ENCODE data around the gene METTL27.
"Not testable (repeated sequence)": the region's sequence is repeated elsewhere in the genome, so short reads cannot be mapped to it uniquely, and the experiment has no call there.

Gene METTL27

GRCh38 chr7:73885433-73885974 is 43.2 kb upstream of the METTL27 start:
- no peak overlapping the region for H3K4me3 ChIP-seq (ENCODE audit: low read length)
- no peak for TF ChIP-seq CTCF (conservative IDR thresholded peaks at IDR 0.05; ENCODE audit: low read depth, low read length)
- no peak for DNase-seq (ENCODE audit: low read depth)

DNA sequence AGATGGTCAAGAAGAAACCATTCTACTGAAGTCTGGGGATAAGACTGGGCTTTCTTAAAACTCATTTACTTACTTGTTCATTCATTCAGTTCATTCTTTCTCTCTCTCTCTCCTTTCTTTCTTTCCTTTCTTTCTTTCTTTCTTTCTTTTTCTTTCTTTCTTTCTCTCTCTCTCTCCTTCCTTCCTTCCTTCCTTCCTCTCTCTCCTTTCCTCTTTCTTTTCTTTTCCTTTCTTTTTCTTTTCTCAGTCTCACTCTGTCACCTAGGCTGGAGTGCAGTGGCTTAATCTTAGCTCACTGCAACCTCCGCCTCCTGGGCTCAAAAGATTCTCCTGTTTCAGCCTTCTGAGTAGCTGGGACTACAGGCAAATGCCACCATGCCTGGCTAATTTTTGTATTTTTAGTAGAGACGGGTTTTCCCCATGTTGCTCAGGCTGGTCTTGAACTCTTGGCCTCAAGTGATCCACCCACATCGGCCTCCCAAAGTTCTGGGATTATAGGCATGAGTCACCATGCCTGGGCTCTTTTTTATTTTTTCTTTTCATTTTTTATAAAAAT is 42.6 kb upstream of the METTL27 start:
- DNase-seq (ENCODE audit: low read depth); H3K4me3 ChIP-seq (ENCODE audit: low read length): not testable (repeated sequence)

- no peak overlapping the region for H3K4me3 ChIP-seq (ENCODE audit: low read length)
- no peak for DNase-seq (ENCODE audit: low read depth)
- TF ChIP-seq CTCF (conservative IDR thresholded peaks at IDR 0.05; ENCODE audit: low read depth, low read length), result no peak
Observed at GRCh38 chr7:73882047-73882402, 39.7 kb upstream of the METTL27 start.

DNA sequence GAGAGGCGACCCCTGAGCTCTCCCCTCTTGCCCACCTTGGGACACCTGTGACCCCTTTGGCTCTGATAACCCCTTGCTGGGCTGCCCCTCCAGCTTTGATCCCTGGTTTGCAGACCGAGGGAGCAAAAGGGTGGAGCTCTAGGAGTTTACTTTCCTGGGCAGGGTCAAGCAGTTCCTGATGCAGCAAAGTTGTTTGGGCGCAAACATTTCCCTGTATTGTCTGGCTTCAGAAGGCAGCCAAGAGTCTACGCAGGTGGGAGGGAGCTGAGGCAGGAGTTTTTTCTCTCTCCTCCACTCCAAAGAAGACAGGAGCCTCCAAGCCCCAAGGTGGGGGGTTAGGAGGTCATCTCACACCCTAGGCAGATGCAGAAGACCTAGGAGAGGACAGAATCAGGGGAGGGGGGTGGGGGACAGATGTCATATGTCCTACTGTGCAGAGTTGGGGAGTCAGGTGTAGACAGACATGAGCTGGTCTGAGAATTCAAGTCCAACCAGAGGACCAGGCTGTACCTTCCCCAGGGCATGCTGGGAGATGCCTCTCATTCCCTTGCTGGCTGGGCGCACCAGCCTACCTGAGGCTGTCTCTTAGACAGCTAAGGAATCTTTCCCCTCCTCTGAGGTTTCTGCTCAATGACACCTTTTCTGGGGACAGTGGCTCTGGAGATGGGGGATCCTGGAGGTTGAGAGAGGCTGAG is 39.2 kb upstream of the METTL27 start:
- no peak overlapping the region for H3K4me3 ChIP-seq (ENCODE audit: low read length)
- no peak for DNase-seq (ENCODE audit: low read depth)
- TF ChIP-seq CTCF (conservative IDR thresholded peaks at IDR 0.05; ENCODE audit: low read depth, low read length), result no peak

DNA sequence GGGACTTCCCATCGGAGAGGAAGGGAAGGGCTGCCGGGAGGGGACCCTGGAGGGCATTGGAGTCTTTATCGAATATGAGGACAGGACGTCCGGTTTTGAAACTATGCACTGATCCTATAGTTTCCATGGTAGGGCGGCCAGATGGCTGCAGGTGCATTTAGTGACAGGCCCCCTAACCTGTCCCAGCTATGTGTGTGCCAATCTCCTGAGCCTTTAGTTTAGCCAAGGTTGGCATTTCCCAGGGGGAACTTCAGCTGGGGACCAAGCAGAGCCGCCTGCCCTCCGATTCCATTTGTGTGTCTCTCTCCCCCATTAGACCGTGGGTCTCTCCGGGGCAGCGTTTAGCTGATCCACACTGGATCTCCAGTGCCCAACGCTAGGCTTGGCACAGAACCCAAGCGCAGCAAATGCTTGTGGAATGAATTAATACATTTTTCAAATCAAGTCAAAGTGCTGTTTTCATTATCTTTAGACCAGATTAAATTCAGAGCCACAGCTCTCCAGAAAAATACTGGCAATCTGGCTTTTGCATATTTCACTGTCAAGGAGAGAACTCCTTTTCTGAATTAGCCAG is 38.5 kb upstream of the METTL27 start:
- H3K4me3 ChIP-seq (ENCODE audit: low read length), result no peak overlapping the region
- DNase-seq (ENCODE audit: low read depth), result no peak
- TF ChIP-seq CTCF (conservative IDR thresholded peaks at IDR 0.05; ENCODE audit: low read depth, low read length), result no peak

GRCh38 chr7:73879977-73880681 is 37.8 kb upstream of the METTL27 start:
- DNase-seq (ENCODE audit: low read depth), result no peak
- TF ChIP-seq CTCF (conservative IDR thresholded peaks at IDR 0.05; ENCODE audit: low read depth, low read length), result no peak
- no peak overlapping the region for H3K4me3 ChIP-seq (ENCODE audit: low read length)

GRCh38 chr7:73876973-73877372 is 34.7 kb upstream of the METTL27 start:
- TF ChIP-seq CTCF (conservative IDR thresholded peaks at IDR 0.05; ENCODE audit: low read depth, low read length), result no peak
- no peak overlapping the region for H3K4me3 ChIP-seq (ENCODE audit: low read length)
- DNase-seq (ENCODE audit: low read depth), result no peak

All from retinal pigment epithelial cell (primary cell).